GM19023 (cell line): ENCODE measurements around the gene AP2M1.
"Not testable (repeated sequence)": the region's sequence is repeated elsewhere in the genome, so short reads cannot be mapped to it uniquely, and the experiment has no call there.

Source experiments
- ATAC-seq: cut with Tn5 transposase; IDR thresholded peaks from one replicate; pipeline ENCODE4 v1.9.1; 2021; ENCODE audit warnings: mild to moderate bottlenecking, moderate library complexity; ENCODE audit not compliant: unreplicated experiment

Gene AP2M1

GRCh38 chr3:184156522-184156955, 18.1 kb upstream of the AP2M1 start:
- ATAC-seq, result no peak

- no peak for ATAC-seq
Measured at GRCh38 chr3:184157206-184157605, 17.4 kb upstream of the AP2M1 start.

- ATAC-seq, result no peak
Measured at GRCh38 chr3:184158404-184158803, 16.3 kb upstream of the AP2M1 start.

- ATAC-seq, result no peak
Measured at GRCh38 chr3:184160456-184160855, 14.2 kb upstream of the AP2M1 start.

GRCh38 chr3:184162571-184163070, 12.0 kb upstream of the AP2M1 start:
- not testable (repeated sequence) for ATAC-seq

GRCh38 chr3:184164648-184165330, 9.9 kb upstream of the AP2M1 start:
- no peak for ATAC-seq

GRCh38 chr3:184165543-184165942, 9.1 kb upstream of the AP2M1 start:
- ATAC-seq, result no peak

- ATAC-seq, result no peak
Measured at GRCh38 chr3:184166671-184167070, 8.0 kb upstream of the AP2M1 start.

GRCh38 chr3:184167786-184168185, 6.9 kb upstream of the AP2M1 start:
- no peak for ATAC-seq

- no peak for ATAC-seq
Measured at GRCh38 chr3:184168363-184169120, 6.1 kb upstream of the AP2M1 start.

- no peak for ATAC-seq
Measured at GRCh38 chr3:184169896-184170875, 4.5 kb upstream of the AP2M1 start.

GRCh38 chr3:184171562-184171961, 3.1 kb upstream of the AP2M1 start:
- ATAC-seq, result no peak

GRCh38 chr3:184172681-184173373, 1.8 kb upstream of the AP2M1 start:
- no peak for ATAC-seq

- ATAC-seq, result no peak
Measured at GRCh38 chr3:184173374-184173722, 1.3 kb upstream of the AP2M1 start.

- ATAC-seq, result no peak
Measured at GRCh38 chr3:184174284-184174645, 390 bp upstream of the AP2M1 start.

- ATAC-seq, result no peak
Measured at GRCh38 chr3:184175506-184175905, 851 bp downstream of the AP2M1 start.

GRCh38 chr3:184175981-184176376, 1.3 kb downstream of the AP2M1 start:
- no peak for ATAC-seq

- ATAC-seq, result no peak
Measured at GRCh38 chr3:184176377-184177330, 2.0 kb downstream of the AP2M1 start.

- no peak for ATAC-seq
Measured at GRCh38 chr3:184177331-184177731, 2.7 kb downstream of the AP2M1 start.
